ENCODE measurements around the gene SRGAP2C. TPM values are rescaled to one million over a fixed set of nuclear protein-coding genes. Genes with fewer than 3 reads are reported as not detected.
"Not testable (repeated sequence)": the region's sequence is repeated elsewhere in the genome, so short reads cannot be mapped to it uniquely, and the experiment has no call there.

Gene SRGAP2C
- polyA plus RNA-seq, 2 of the 4 experiments (the other 2 are of a cell fraction): 5.8 to 8.3 TPM

- Histone ChIP-seq H3K27ac (peak overlapping the region; percentile 30 to 85; a peak in 4 of 6 replicates), H3K4me3 (peak overlapping the region; percentile 57), H3K4me2 (peak overlapping the region; percentile 73)
- H3K9me3 ChIP-seq; POLR2A ChIA-PET; DNase-seq (ENCODE audit: low read depth in 1 of 2, low spot score in 1 of 2); ATAC-seq; CTCF ChIA-PET; H3K4me1 ChIP-seq; FAIRE-seq: not testable (repeated sequence)
- peak; percentile 59; the same call in 1 of the 2 replicates for TF ChIP-seq RNF2 (IDR thresholded peaks at IDR 0.05; ENCODE audit: borderline replicate concordance, low read depth)
- under 1% methylated on average over 21 of the region's 88 CpGs for WGBS (ENCODE audit: missing lambda C conversion rate)
Measured at GRCh38 chr1:121396335-121397081, 211.7 kb downstream of the SRGAP2C start.

- Histone ChIP-seq H3K27ac (peak overlapping the region in 1 of 2 experiments; percentile 85; a peak in 3 of 6 replicates), H3K4me3 (peak overlapping the region; percentile 57), H3K4me2 (peak overlapping the region; percentile 73)
- ATAC-seq; CTCF ChIA-PET; H3K4me1 ChIP-seq; H3K9me3 ChIP-seq; FAIRE-seq; POLR2A ChIA-PET; DNase-seq (ENCODE audit: low read depth in 1 of 2, low spot score in 1 of 2): not testable (repeated sequence)
- 70% methylated on average over 2 of the region's 22 CpGs for WGBS (ENCODE audit: missing lambda C conversion rate)
Measured at GRCh38 chr1:121397101-121397500, 212.3 kb downstream of the SRGAP2C start.

- not testable (repeated sequence) for FAIRE-seq
Measured at GRCh38 chr1:121399193-121399592, 214.4 kb downstream of the SRGAP2C start.

GRCh38 chr1:121400108-121400507, 215.3 kb downstream of the SRGAP2C start:
- WGBS (ENCODE audit: missing lambda C conversion rate): 65% methylated on average over 3 of the region's 3 CpGs

More at GRCh38 chr1:121399193-121399592, 214.4 kb downstream of the SRGAP2C start:
- peak; percentile 74 for TF ChIP-seq MAFK (IDR thresholded peaks at IDR 0.05; ENCODE audit: partially characterized antibody)
- DNase-seq (ENCODE audit: low read depth in 1 of 2, low spot score in 1 of 2); ATAC-seq; CTCF ChIA-PET; POLR2A ChIA-PET; H3K27ac ChIP-seq; H3K9me3 ChIP-seq; H3K4me2 ChIP-seq; H3K4me3 ChIP-seq; H3K4me1 ChIP-seq: not testable (repeated sequence)
- 68% methylated on average over 5 of the region's 5 CpGs for WGBS (ENCODE audit: missing lambda C conversion rate)

GRCh38 chr1:121400541-121401310, 216.0 kb downstream of the SRGAP2C start:
- peak overlapping the region; percentile 48; the same call in 2 of the 3 replicates for H3K4me3 ChIP-seq
- FAIRE-seq; POLR2A ChIA-PET; ATAC-seq; H3K9me3 ChIP-seq; DNase-seq (ENCODE audit: low read depth in 1 of 2, low spot score in 1 of 2); H3K27ac ChIP-seq; CTCF ChIA-PET; H3K4me1 ChIP-seq: not testable (repeated sequence)
- WGBS (ENCODE audit: missing lambda C conversion rate): 70% methylated on average over 6 of the region's 6 CpGs
- peak overlapping the region; percentile 50 for H3K4me2 ChIP-seq

More at GRCh38 chr1:121400108-121400507, 215.3 kb downstream of the SRGAP2C start:
- ATAC-seq; H3K4me3 ChIP-seq; H3K4me1 ChIP-seq; H3K4me2 ChIP-seq; H3K9me3 ChIP-seq; DNase-seq (ENCODE audit: low read depth in 1 of 2, low spot score in 1 of 2); CTCF ChIA-PET; POLR2A ChIA-PET; FAIRE-seq; H3K27ac ChIP-seq: not testable (repeated sequence)

- peak overlapping the region; percentile 50 for H3K4me2 ChIP-seq
- H3K27ac ChIP-seq: peak overlapping the region; percentile 61 to 71; a peak in 5 of 6 replicates
- CTCF ChIA-PET; ATAC-seq; FAIRE-seq; H3K9me3 ChIP-seq; H3K4me1 ChIP-seq; POLR2A ChIA-PET; DNase-seq (ENCODE audit: low read depth in 1 of 2, low spot score in 1 of 2): not testable (repeated sequence)
- peak; percentile 19; the same call in 1 of the 2 replicates for TF ChIP-seq PHF8 (IDR thresholded peaks at IDR 0.05; ENCODE audit: borderline replicate concordance, low read depth)
- H3K4me3 ChIP-seq: peak overlapping the region; percentile 48
- WGBS (ENCODE audit: missing lambda C conversion rate): 6% methylated on average over 22 of the region's 26 CpGs
Measured at GRCh38 chr1:121401375-121401955, 216.7 kb downstream of the SRGAP2C start.

GRCh38 chr1:121403254-121403653, 218.5 kb downstream of the SRGAP2C start:
- DNase-seq (ENCODE audit: low read depth in 1 of 2, low spot score in 1 of 2); H3K4me3 ChIP-seq; ATAC-seq; H3K4me2 ChIP-seq; FAIRE-seq; H3K27ac ChIP-seq; H3K4me1 ChIP-seq; CTCF ChIA-PET; H3K9me3 ChIP-seq; POLR2A ChIA-PET: not testable (repeated sequence)
- 71% methylated on average over 6 of the region's 7 CpGs for WGBS (ENCODE audit: missing lambda C conversion rate)
